ENCODE measurements around the gene SPDYE6.

GRCh38 chr7:102302025-102302424 is 54.2 kb downstream of the SPDYE6 start:
- no peak for TF ChIP-seq EZH2 (IDR thresholded peaks at IDR 0.05; ENCODE audit: low read depth)
- TF ChIP-seq, protein P1, sequence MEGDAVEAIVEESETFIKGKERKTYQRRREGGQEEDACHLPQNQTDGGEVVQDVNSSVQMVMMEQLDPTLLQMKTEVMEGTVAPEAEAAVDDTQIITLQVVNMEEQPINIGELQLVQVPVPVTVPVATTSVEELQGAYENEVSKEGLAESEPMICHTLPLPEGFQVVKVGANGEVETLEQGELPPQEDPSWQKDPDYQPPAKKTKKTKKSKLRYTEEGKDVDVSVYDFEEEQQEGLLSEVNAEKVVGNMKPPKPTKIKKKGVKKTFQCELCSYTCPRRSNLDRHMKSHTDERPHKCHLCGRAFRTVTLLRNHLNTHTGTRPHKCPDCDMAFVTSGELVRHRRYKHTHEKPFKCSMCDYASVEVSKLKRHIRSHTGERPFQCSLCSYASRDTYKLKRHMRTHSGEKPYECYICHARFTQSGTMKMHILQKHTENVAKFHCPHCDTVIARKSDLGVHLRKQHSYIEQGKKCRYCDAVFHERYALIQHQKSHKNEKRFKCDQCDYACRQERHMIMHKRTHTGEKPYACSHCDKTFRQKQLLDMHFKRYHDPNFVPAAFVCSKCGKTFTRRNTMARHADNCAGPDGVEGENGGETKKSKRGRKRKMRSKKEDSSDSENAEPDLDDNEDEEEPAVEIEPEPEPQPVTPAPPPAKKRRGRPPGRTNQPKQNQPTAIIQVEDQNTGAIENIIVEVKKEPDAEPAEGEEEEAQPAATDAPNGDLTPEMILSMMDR (conservative IDR thresholded peaks at IDR 0.05), result no peak
